BLaER1 treated with 17β-estradiol and CSF1 and Interleukin-3, amounts not matched to agents 10 nM and 100 nM (cell line): ENCODE measurements around the gene ETDB.
A peak's percentile ranks its signal among the peaks of the same experiment; 100 is the strongest.
"Not testable (repeated sequence)": the region's sequence is repeated elsewhere in the genome, so short reads cannot be mapped to it uniquely, and the experiment has no call there.

ENCODE experiments used
- H3K27ac ChIP-seq, 11 experiments: shearing (Covaris generic); formaldehyde crosslinking; 2 replicates each; pipeline ENCODE4 v1.8.1; 2022
- H3K27me3 ChIP-seq, 11 experiments: shearing (Covaris generic); formaldehyde crosslinking; 2 replicates each; pipeline ENCODE4 v1.8.1; 2022
- H3K36me3 ChIP-seq, 11 experiments: shearing (Covaris generic); formaldehyde crosslinking; 2 replicates each; pipeline ENCODE4 v1.8.1; 2022
- H3K4me1 ChIP-seq, 10 experiments: shearing (Covaris generic); formaldehyde crosslinking; 2 replicates each; pipeline ENCODE4 v1.8.1; 2022
- H3K4me2 ChIP-seq, 11 experiments: shearing (Covaris generic); formaldehyde crosslinking; 2 replicates each; pipeline ENCODE4 v1.8.1; 2022
- H3K4me3 ChIP-seq, 10 experiments: shearing (Covaris generic); formaldehyde crosslinking; 2 replicates each; pipeline ENCODE4 v1.8.1; 2022
- H3K9ac ChIP-seq, 11 experiments: shearing (Covaris generic); formaldehyde crosslinking; 2 replicates each; pipeline ENCODE4 v1.8.1; 2022
- H3K9me3 ChIP-seq, 11 experiments: shearing (Covaris generic); formaldehyde crosslinking; replicated peaks in 1 of 11; 2 replicates each; pipeline ENCODE4 v1.8.1; 2022
- H4K20me1 ChIP-seq, 11 experiments: shearing (Covaris generic); formaldehyde crosslinking; 2 replicates each; pipeline ENCODE4 v1.8.1; 2022
- Cebpa-rat ChIP-seq, 11 experiments: shearing (Covaris generic); IDR thresholded peaks; 2 replicates each; pipeline ENCODE4 v1.8.1; 2022

ETDB gene

GRCh38 chrX:135099493-135099783, 20.9 kb downstream of the ETDB start:
- Histone ChIP-seq H3K4me2 (peak overlapping the region in 9 of 11 experiments; percentile 49 to 74 (median 66); a peak in 12 of 22 replicates), H3K36me3 (no peaks in the 10 kb centered on the region), H3K27ac (no peak overlapping the region), H3K4me3 (peak overlapping the region in 1 of 10 experiments; percentile 44; a peak in 1 of 20 replicates), H3K9ac (no peak overlapping the region; a peak in 1 of 22 replicates), H3K27me3 (peaks cover 70 to 93% (median 88%) of the 10 kb centered on the region in 11 experiments), H3K4me1 (peaks cover 0 to 13% (median 9%) of the 10 kb centered on the region in 10 experiments; a peak in 10 of 20 replicates), H3K9me3 (peaks cover 0 to 21% (median 3%) of the 10 kb centered on the region in 11 experiments; a peak in 10 of 22 replicates), H4K20me1 (peaks cover 0 to 17% (median 0%) of the 10 kb centered on the region in 11 experiments; a peak in 1 of 22 replicates)
- no peak for TF ChIP-seq Cebpa-rat (IDR thresholded peaks at IDR 0.05)

- H4K20me1 ChIP-seq, result peaks cover 0 to 17% (median 0%) of the 10 kb centered on the region in 11 experiments; a peak in 1 of 22 replicates
- peak overlapping the region in 10 of 11 experiments; percentile 84 to 95 (median 92); a peak in 19 of 22 replicates for H3K4me2 ChIP-seq
- not testable (repeated sequence) for H3K27ac ChIP-seq, H3K36me3 ChIP-seq
- peak overlapping the region in 7 of 10 experiments; percentile 59 to 72 (median 65); a peak in 9 of 20 replicates for H3K4me3 ChIP-seq
- peaks cover 66 to 91% (median 88%) of the 10 kb centered on the region in 11 experiments for H3K27me3 ChIP-seq
- H3K9ac ChIP-seq, result peak overlapping the region in 1 of 11 experiments; percentile 74; a peak in 2 of 22 replicates
- H3K4me1 ChIP-seq, result peaks cover 0 to 13% (median 9%) of the 10 kb centered on the region in 10 experiments; a peak in 10 of 20 replicates
- peaks cover 0 to 21% (median 3%) of the 10 kb centered on the region in 11 experiments; a peak in 10 of 22 replicates for H3K9me3 ChIP-seq
Measured at GRCh38 chrX:135097196-135097744, 23.1 kb downstream of the ETDB start.

- Histone ChIP-seq H3K36me3 (no peaks in the 10 kb centered on the region), H3K4me2 (no peak overlapping the region), H3K4me1 (peaks cover 0 to 13% (median 9%) of the 10 kb centered on the region in 10 experiments; a peak in 10 of 20 replicates), H3K4me3 (no peak overlapping the region), H4K20me1 (peaks cover 0 to 17% (median 0%) of the 10 kb centered on the region in 11 experiments; a peak in 1 of 22 replicates), H3K27ac (no peak overlapping the region), H3K9ac (no peak overlapping the region), H3K9me3 (peaks cover 0 to 24% (median 3%) of the 10 kb centered on the region in 11 experiments; a peak in 10 of 22 replicates), H3K27me3 (peaks cover 61 to 96% (median 86%) of the 10 kb centered on the region in 11 experiments)
- no peak for TF ChIP-seq Cebpa-rat (IDR thresholded peaks at IDR 0.05)
Measured at GRCh38 chrX:135095715-135096114, 24.6 kb downstream of the ETDB start.

- Histone ChIP-seq H3K27ac (no peak overlapping the region), H3K9me3 (peaks cover 0 to 32% (median 6%) of the 10 kb centered on the region in 11 experiments; a peak in 14 of 22 replicates), H3K4me1 (peaks cover 0 to 13% (median 9%) of the 10 kb centered on the region in 10 experiments; a peak in 10 of 20 replicates), H3K36me3 (no peaks in the 10 kb centered on the region), H3K4me3 (no peak overlapping the region), H3K27me3 (peaks cover 59 to 96% (median 86%) of the 10 kb centered on the region in 11 experiments), H3K9ac (no peak overlapping the region), H3K4me2 (no peak overlapping the region), H4K20me1 (peaks cover 0 to 17% (median 0%) of the 10 kb centered on the region in 11 experiments; a peak in 1 of 22 replicates)
- TF ChIP-seq Cebpa-rat (IDR thresholded peaks at IDR 0.05), result no peak
Measured at GRCh38 chrX:135094726-135095125, 25.6 kb downstream of the ETDB start.

DNA sequence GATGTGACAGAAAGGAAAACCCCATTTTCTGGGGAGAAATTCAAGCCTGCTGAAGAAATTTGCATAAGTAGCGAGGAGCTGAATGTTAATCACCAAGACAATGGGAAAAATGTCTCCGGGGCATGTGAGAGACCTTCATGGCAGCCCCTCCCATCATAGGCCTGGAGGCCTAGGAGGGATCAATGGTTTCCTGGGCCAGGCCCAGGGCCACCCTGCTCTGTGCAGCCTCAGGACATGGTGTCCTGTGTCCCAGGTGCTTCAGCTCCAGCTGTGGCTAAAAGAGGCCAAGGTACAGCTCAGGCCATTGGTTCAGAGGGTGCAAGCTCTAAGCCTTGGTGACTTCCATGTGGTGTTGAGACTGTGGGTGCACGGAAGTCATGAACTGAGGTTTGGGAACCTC, 31.2 kb downstream of the ETDB start:
- Histone ChIP-seq H3K9ac (no peak overlapping the region), H3K36me3 (no peaks in the 10 kb centered on the region), H4K20me1 (no peaks in the 10 kb centered on the region), H3K9me3 (peaks cover 4 to 47% (median 25%) of the 10 kb centered on the region in 11 experiments; a peak in 20 of 22 replicates), H3K27ac (no peak overlapping the region), H3K4me2 (no peak overlapping the region), H3K4me1 (peaks cover 0 to 30% (median 18%) of the 10 kb centered on the region in 10 experiments; a peak in 13 of 20 replicates), H3K4me3 (no peak overlapping the region), H3K27me3 (peaks cover 54 to 100% (median 81%) of the 10 kb centered on the region in 11 experiments)
- no peak for TF ChIP-seq Cebpa-rat (IDR thresholded peaks at IDR 0.05)

- Histone ChIP-seq H3K4me1 (peaks cover 0 to 30% (median 18%) of the 10 kb centered on the region in 10 experiments; a peak in 13 of 20 replicates), H3K4me3 (no peak overlapping the region), H3K36me3 (no peaks in the 10 kb centered on the region), H3K4me2 (peak overlapping the region in 6 of 11 experiments; percentile 16 to 64 (median 54); a peak in 5 of 22 replicates), H4K20me1 (no peaks in the 10 kb centered on the region), H3K9me3 (peaks cover 4 to 47% (median 25%) of the 10 kb centered on the region in 11 experiments; a peak in 20 of 22 replicates), H3K9ac (no peak overlapping the region), H3K27me3 (peaks cover 57 to 100% (median 83%) of the 10 kb centered on the region in 11 experiments), H3K27ac (no peak overlapping the region)
- no peak for TF ChIP-seq Cebpa-rat (IDR thresholded peaks at IDR 0.05)
Measured at GRCh38 chrX:135087867-135088266, 32.5 kb downstream of the ETDB start.

GRCh38 chrX:135086197-135086854, 34.0 kb downstream of the ETDB start:
- peak overlapping the region in 1 of 11 experiments; percentile 48; a peak in 2 of 22 replicates for H3K27ac ChIP-seq
- H3K4me3 ChIP-seq, result no peak overlapping the region
- H3K27me3 ChIP-seq, result peaks cover 70 to 100% (median 87%) of the 10 kb centered on the region in 11 experiments
- H3K9me3 ChIP-seq, result peaks cover 4 to 47% (median 25%) of the 10 kb centered on the region in 11 experiments; a peak in 20 of 22 replicates
- peak overlapping the region in 7 of 11 experiments; percentile 4 to 64 (median 53); a peak in 12 of 22 replicates for H3K4me2 ChIP-seq
- no peaks in the 10 kb centered on the region for H4K20me1 ChIP-seq
- no peak for TF ChIP-seq Cebpa-rat (IDR thresholded peaks at IDR 0.05)
- no peak overlapping the region for H3K9ac ChIP-seq
- H3K4me1 ChIP-seq, result peaks cover 0 to 30% (median 18%) of the 10 kb centered on the region in 10 experiments; a peak in 13 of 20 replicates
- no peaks in the 10 kb centered on the region for H3K36me3 ChIP-seq

DNA sequence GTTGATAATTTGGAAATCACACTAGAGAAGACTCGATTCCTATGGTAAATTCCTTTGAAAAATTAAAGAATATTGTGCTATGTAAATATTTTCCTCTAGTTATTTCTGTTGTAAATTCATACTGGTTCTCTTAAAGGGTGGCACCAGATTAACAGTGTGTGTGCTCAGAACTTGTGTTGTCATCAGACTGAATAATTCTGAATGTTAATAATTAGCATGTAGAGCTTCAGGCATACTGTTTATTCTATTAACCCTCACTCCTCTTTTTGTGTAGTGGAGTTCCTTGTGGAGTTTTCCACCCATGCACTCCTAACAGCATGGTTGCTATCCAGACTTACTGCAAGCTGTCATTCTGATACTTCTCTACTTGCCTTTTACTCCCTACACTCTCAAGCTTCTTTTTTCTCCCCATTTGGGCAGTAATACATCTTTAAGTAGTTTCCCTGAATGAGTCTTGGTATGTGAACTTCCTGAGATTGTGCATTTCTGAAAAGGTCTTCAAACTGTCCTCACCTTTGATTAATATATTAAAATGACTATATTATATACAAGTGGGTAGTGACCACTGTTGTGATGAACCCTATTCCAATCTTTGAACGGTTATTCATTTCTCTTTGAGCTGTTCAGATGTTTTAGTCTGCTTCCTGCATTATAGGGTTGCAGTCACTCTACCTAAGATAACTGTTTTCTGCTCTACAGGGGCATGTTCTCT, 38.5 kb downstream of the ETDB start:
- Histone ChIP-seq H3K27me3 (peaks cover 87 to 100% (median 98%) of the 10 kb centered on the region in 11 experiments), H3K4me2 (no peak overlapping the region), H3K27ac (no peak overlapping the region)

More for the DNA sequence above, 38.5 kb downstream of the ETDB start:
- Histone ChIP-seq H4K20me1 (no peaks in the 10 kb centered on the region), H3K4me3 (no peak overlapping the region), H3K36me3 (no peaks in the 10 kb centered on the region), H3K4me1 (peaks cover 0 to 17% (median 8%) of the 10 kb centered on the region in 10 experiments; a peak in 13 of 20 replicates), H3K9me3 (peaks cover 0 to 7% (median 0%) of the 10 kb centered on the region in 11 experiments; a peak in 1 of 22 replicates), H3K9ac (no peak overlapping the region)
- TF ChIP-seq Cebpa-rat (IDR thresholded peaks at IDR 0.05), result no peak
